IMR-90 (cell line): ENCODE results near the gene CEP126. TPM values are rescaled to one million over a fixed set of nuclear protein-coding genes. Genes with fewer than 3 reads are reported as not detected.
A peak's percentile ranks its signal among the peaks of the same experiment; 100 is the strongest.

ENCODE experiments used
- ATAC-seq: fragments of 200-7000 bp; cut with Tn5 transposase; 2 replicates; pipeline ENCODE4 v1.9.1; 2020; ENCODE audit warnings: low read depth, mild to moderate bottlenecking, moderate library complexity
- BruUV-seq: library from RNA; stranded (reverse); fragments of 400-500 nt; replicated peaks from 2 replicates; lab custom pipeline; 2021; lab: Mats Ljungman, UMichigan
- CTCF ChIA-PET: fragments of 300-600 bp; formaldehyde crosslinking; extraction: SDS; loops from one replicate; lab custom pipeline; 2021; ENCODE audit warnings: antibody characterized with exemption; lab: Yijun Ruan, JAX
- POLR2A ChIA-PET: fragments of 300-600 bp; sonication (Branson Sonifier 250); formaldehyde crosslinking; loops from one replicate; lab custom pipeline; 2022; ENCODE audit warnings: antibody characterized with exemption; ENCODE audit not compliant: unreplicated experiment; lab: Charles Lee
- DNase-seq: peaks from one replicate; pipeline ENCODE4 v3.0.0; 2013
- H2AFZ ChIP-seq: replicated peaks from 2 replicates; pipeline ENCODE3; 2013; ENCODE audit warnings: low read length, mild to moderate bottlenecking; ENCODE audit not compliant: poor library complexity
- H2AK5ac ChIP-seq: 2 replicates; pipeline ENCODE4 v1.6.1; 2013; ENCODE audit warnings: low read depth, low read length, inconsistent platforms
- H2AK9ac ChIP-seq: replicated peaks from 2 replicates; pipeline ENCODE3; 2013; ENCODE audit warnings: mild to moderate bottlenecking, low read depth, low read length, moderate library complexity; ENCODE audit not compliant: poor library complexity
- H2BK120ac ChIP-seq: 2 replicates; pipeline ENCODE4 v1.6.1; 2013; ENCODE audit warnings: low read depth, low read length, inconsistent platforms
- H2BK15ac ChIP-seq: 3 replicates; pipeline ENCODE4 v1.6.1; 2013; ENCODE audit warnings: low read depth, low read length, inconsistent platforms
- H2BK20ac ChIP-seq: 2 replicates; pipeline ENCODE4 v1.6.1; 2013; ENCODE audit warnings: low read depth, mild to moderate bottlenecking, inconsistent platforms, low read length, moderate library complexity
- H2BK5ac ChIP-seq: 2 replicates; pipeline ENCODE4 v1.6.1; 2013; ENCODE audit warnings: mild to moderate bottlenecking, low read depth, low read length, inconsistent platforms; ENCODE audit not compliant: poor library complexity, severe bottlenecking
- H3K14ac ChIP-seq: replicated peaks from 2 replicates; pipeline ENCODE4 v1.6.1; 2013; ENCODE audit warnings: low read depth, low read length, inconsistent platforms
- H3K18ac ChIP-seq: 2 replicates; pipeline ENCODE4 v1.6.1; 2013; ENCODE audit warnings: low read depth, low read length, control low read depth
- H3K23ac ChIP-seq: 2 replicates; pipeline ENCODE4 v1.6.1; 2013; ENCODE audit warnings: low read depth, low read length, inconsistent platforms
- H3K27ac ChIP-seq: 2 replicates; pipeline ENCODE4 v1.5.1; 2013; ENCODE audit warnings: mild to moderate bottlenecking, control low read depth, low read length; ENCODE audit not compliant: insufficient read depth
- H3K27me3 ChIP-seq: 2 replicates; pipeline ENCODE4 v1.6.1; 2013; ENCODE audit warnings: low read length; ENCODE audit not compliant: control insufficient read depth, insufficient read depth
- H3K36me3 ChIP-seq: 2 replicates; pipeline ENCODE4 v1.6.1; 2013; ENCODE audit warnings: low read length, mixed read lengths; ENCODE audit not compliant: control insufficient read depth, insufficient read depth
- H3K4ac ChIP-seq: 2 replicates; pipeline ENCODE4 v1.6.1; 2013; ENCODE audit warnings: low read depth, low read length, inconsistent platforms
- H3K4me1 ChIP-seq: 2 replicates; pipeline ENCODE4 v1.6.1; 2013; ENCODE audit warnings: low read length, mixed read lengths; ENCODE audit not compliant: control insufficient read depth, insufficient read depth
- H3K4me2 ChIP-seq: 2 replicates; pipeline ENCODE4 v1.6.1; 2013; ENCODE audit warnings: low read depth, mild to moderate bottlenecking, control low read depth, low read length, moderate library complexity
- H3K4me3 ChIP-seq: 2 replicates; pipeline ENCODE4 v1.5.1; 2013; ENCODE audit warnings: low read depth, mild to moderate bottlenecking, control low read depth, low read length, moderate library complexity; ENCODE audit not compliant: insufficient read depth
- H3K56ac ChIP-seq: 2 replicates; pipeline ENCODE4 v1.6.1; 2013; ENCODE audit warnings: low read length, inconsistent platforms; ENCODE audit not compliant: insufficient read depth; ENCODE audit errors: extremely low read depth
- H3K79me1 ChIP-seq, 2 experiments: 2 replicates each; pipeline ENCODE4 v1.6.1; 2013; ENCODE audit warnings: low read length in 2 of 2, inconsistent platforms in 1 of 2, low read depth in 1 of 2
- H3K9ac ChIP-seq: 2 replicates; pipeline ENCODE4 v1.6.1; 2013; ENCODE audit warnings: low read depth, low read length, control low read depth
- H3K9me1 ChIP-seq: 2 replicates; pipeline ENCODE4 v1.6.1; 2013; ENCODE audit warnings: low read length, inconsistent platforms; ENCODE audit not compliant: insufficient read depth
- H3K9me3 ChIP-seq: 2 replicates; pipeline ENCODE4 v1.6.1; 2013; ENCODE audit warnings: low read length; ENCODE audit not compliant: control insufficient read depth, insufficient read depth
- H4K20me1 ChIP-seq: 2 replicates; pipeline ENCODE4 v1.6.1; 2013; ENCODE audit warnings: low read length, inconsistent platforms; ENCODE audit not compliant: insufficient read depth
- H4K5ac ChIP-seq: 2 replicates; pipeline ENCODE4 v1.6.1; 2013; ENCODE audit warnings: mild to moderate bottlenecking, low read depth, low read length, control low read depth
- H4K8ac ChIP-seq, 2 experiments: 2 replicates each; pipeline ENCODE4 v1.6.1; 2013; ENCODE audit warnings: low read depth in 2 of 2, low read length in 2 of 2, control low read depth in 1 of 2, inconsistent platforms in 1 of 2
- H4K91ac ChIP-seq: 2 replicates; pipeline ENCODE4 v1.6.1; 2013; ENCODE audit warnings: low read depth, low read length, inconsistent platforms; ENCODE audit not compliant: insufficient read depth
- ELK1 ChIP-seq: fragments of 150-350 bp; IDR thresholded peaks from 2 replicates; pipeline ENCODE4 v1.6.1; 2016; ENCODE audit warnings: low read depth, mild to moderate bottlenecking, low read length, moderate library complexity, borderline replicate concordance
- MAZ ChIP-seq: IDR thresholded peaks from 2 replicates; pipeline ENCODE4 v1.6.1; 2012; ENCODE audit warnings: low read depth, mild to moderate bottlenecking, low read length, improper control_type of control experiment, moderate library complexity, borderline replicate concordance
- RAD21 ChIP-seq: IDR thresholded peaks from 2 replicates; pipeline ENCODE4 v1.6.1; 2012; ENCODE audit warnings: low read length, improper control_type of control experiment
- WGBS, 2 experiments: methylation state at CpG; one replicate each; pipeline versions ENCODE4 v1.1.5 to v1.1.7; 2013; ENCODE audit warnings: missing lambda C conversion rate in 2 of 2; ENCODE audit not compliant: insufficient read length in 1 of 2; ENCODE audit errors: extremely low coverage in 2 of 2; 5-methylcytosine and 5-hydroxymethylcytosine counted together
- dilution Hi-C: fragments of 300-500 bp; cut with HindIII; formaldehyde crosslinking; loops from one replicate; pipeline ENCODE4 v1.14.3; 2018; ENCODE audit warnings: low sequenced_read_pairs; ENCODE audit not compliant: unreplicated experiment
- in situ Hi-C: fragments of 300-500 bp; cut with MboI; formaldehyde crosslinking; loops from 3 replicates; pipeline ENCODE4 v1.14.3; 2019; ENCODE audit warnings: low sequenced_read_pairs, inconsistent platforms, mixed read lengths
- intact Hi-C: fragments of 100-400 bp; cut with micrococcal nuclease; formaldehyde crosslinking; loops from 2 replicates; pipeline ENCODE4 v1.10.0; 2022
- polyA plus RNA-seq, 3 experiments: library from polyadenylated mRNA; depleted of rRNA; stranded (reverse); fragments of >200 nt; gene quantifications; 2 replicates each; pipeline ENCODE4 v1.2.3, GENCODE V29; 2012; ENCODE audit warnings: low replicate concordance in 1 of 3
- total RNA-seq: library from RNA; depleted of rRNA; stranded (reverse); fragments of >200 nt; gene quantifications from 2 replicates; pipeline ENCODE4 v1.2.3, GENCODE V29; 2012

CEP126 gene
- total and polyA plus RNA-seq, 2 of the 4 experiments (the other 2 are of a cell fraction): 0.72 to 1.4 TPM

GRCh38 chr11:102012946-102013345 is 98.1 kb downstream of the CEP126 start:
- Histone ChIP-seq H3K9me3 (no peaks in the 10 kb centered on the region), H3K23ac (no peak overlapping the region), H3K36me3 (no peaks in the 10 kb centered on the region), H2BK15ac (peak overlapping the region; percentile 85; the same call in 2 of the 3 replicates), H4K8ac (no peak overlapping the region), H2BK120ac (peak overlapping the region; percentile 16), H2AK5ac (peak overlapping the region; percentile 54; the same call in 1 of the 2 replicates), H4K5ac (no peak overlapping the region), H2AFZ (peak overlapping the region; percentile 34), H2BK20ac (peak overlapping the region; percentile 82; the same call in 1 of the 2 replicates), H3K9me1 (0 out of 2 replicates have a peak, but pooled peaks cover 5% of the 10 kb centered on the region), H3K27me3 (no peaks in the 10 kb centered on the region), H3K4ac (peak overlapping the region; percentile 34; the same call in 1 of the 2 replicates), H3K27ac (no peak overlapping the region), H4K91ac (peak overlapping the region; percentile 30), H3K56ac (no peak overlapping the region), H3K18ac (no peak overlapping the region), H2AK9ac (no peak overlapping the region), H3K79me1 (no peaks in the 10 kb centered on the region), H3K4me2 (no peak overlapping the region), H3K4me3 (no peak overlapping the region), H3K9ac (no peak overlapping the region), H3K4me1 (peaks cover 7% of the 10 kb centered on the region), H3K14ac (no peak overlapping the region), H4K20me1 (no peaks in the 10 kb centered on the region), H2BK5ac (no peak overlapping the region)
- ATAC-seq: no peak
- in situ Hi-C loops: loop anchor here (10.0 kb wide), 1 partner anchor 568 kb away; no protein-coding TSS in a partner anchor
- intact Hi-C loops: no loop called here
- DNase-seq: no peak
- no CpG with 5 or more reads among the region's 3 CpGs for WGBS, 2 experiments
- ChIA-PET CTCF (no interaction called here), POLR2A (no interaction called here)
- no TSS peak for BruUV-seq
- dilution Hi-C loops: no loop called here
- no peak for TF ChIP-seq MAZ
- no peak for TF ChIP-seq RAD21
- no peak for TF ChIP-seq ELK1
